ENCODE results near the gene LIX1L.
"Not testable (repeated sequence)": the region's sequence is repeated elsewhere in the genome, so short reads cannot be mapped to it uniquely, and the experiment has no call there.

The LIX1L gene

DNA sequence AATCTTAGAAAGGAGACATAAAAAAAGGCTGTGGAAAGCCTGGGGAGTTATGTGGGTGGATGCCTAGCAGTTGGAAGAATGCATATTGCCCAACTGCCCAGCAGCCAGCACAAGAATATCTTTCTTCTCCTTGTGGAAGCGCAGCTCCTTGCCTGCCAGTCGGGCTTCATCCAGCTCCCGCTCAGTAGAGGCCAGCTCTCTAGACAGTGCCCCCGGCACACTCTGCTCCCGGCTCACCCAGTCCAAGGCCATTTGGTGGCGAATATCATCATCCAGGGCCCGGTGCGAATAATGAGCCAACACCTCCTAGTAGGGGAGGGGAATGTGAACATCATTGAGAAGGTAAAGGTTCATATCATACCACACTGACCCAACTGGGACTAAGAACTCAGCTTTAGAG is 21.6 kb downstream of the LIX1L start:
- no peak for DNase-seq (ENCODE audit: low spot score)

DNA sequence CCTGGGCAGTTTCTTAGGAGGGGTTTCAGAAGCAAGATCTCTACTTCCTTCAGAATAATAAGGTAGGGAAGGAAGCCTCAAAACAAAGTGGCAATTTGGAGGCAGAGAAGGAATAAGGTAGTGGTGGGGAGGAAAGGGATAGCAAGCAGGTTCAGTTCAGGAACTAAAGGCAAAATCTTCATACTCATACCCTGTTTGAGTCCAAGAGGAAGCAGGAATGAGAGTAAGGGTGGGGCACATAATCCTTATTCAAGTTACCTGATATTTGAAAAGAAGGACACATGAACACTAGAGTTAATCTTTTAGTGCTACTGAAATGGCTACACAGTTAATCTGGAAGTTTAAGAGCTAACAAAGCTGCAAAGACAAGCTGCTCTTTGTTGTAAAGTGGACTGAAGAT is 22.1 kb downstream of the LIX1L start:
- no peak for DNase-seq (ENCODE audit: low spot score)

DNA sequence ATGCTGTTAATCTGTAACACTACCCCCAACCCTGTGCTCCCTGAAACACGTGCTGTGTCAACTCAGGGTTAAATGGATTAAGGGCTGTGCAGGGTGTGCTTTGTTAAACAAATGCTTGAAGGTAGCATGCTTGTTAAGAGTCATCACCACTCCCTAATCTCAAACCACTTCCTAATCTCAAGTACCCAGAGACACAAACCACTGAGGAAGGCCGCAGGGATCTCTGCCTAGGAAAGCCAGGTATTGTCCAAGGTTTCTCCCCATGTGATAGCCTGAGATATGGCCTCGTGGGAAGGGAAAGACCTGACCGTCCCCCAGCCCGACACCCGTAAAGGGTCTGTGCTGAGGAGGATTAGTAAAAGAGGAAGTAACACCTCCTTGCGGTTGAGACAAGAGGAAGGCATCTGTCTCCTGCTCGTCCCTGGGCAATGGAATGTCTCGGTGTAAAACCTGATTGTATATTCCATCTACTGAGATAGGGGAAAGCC is 25.3 kb downstream of the LIX1L start:
- DNase-seq (ENCODE audit: low spot score): not testable (repeated sequence)

DNA sequence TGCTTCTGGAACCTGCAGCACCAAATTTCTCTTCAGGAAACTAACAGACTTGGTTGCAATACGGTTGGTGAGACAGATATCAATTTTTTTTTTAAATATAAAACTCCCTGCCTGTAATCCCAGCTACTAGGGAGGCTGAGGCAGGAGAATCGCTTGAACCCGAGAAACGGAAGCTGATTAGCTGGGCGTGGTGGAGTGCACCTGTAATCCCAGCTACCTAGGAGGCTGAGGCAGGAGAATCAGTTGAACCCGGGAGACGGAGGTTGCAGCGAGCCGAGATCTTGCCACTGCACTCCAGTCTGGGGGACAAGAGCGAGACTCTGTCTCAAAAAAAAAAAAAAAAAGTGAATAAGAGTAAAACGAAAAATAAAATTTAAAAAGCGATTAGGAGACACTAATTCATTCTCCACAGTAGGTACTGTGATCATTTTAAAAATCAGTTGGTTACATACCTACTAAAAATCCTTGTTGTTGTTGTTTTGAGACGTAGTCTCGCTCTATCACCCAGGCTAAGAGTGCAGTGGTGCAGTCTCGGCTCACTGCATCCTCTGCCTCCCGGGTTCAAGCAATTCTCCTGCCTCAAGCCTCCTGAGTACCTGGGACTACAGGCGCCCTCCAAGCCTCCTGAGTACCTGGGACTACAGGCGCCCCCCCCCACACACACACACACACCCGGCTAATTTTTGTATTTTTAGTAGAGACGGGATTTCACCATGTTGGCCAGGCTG is 29.7 kb downstream of the LIX1L start:
- DNase-seq (ENCODE audit: low spot score): no peak

DNA sequence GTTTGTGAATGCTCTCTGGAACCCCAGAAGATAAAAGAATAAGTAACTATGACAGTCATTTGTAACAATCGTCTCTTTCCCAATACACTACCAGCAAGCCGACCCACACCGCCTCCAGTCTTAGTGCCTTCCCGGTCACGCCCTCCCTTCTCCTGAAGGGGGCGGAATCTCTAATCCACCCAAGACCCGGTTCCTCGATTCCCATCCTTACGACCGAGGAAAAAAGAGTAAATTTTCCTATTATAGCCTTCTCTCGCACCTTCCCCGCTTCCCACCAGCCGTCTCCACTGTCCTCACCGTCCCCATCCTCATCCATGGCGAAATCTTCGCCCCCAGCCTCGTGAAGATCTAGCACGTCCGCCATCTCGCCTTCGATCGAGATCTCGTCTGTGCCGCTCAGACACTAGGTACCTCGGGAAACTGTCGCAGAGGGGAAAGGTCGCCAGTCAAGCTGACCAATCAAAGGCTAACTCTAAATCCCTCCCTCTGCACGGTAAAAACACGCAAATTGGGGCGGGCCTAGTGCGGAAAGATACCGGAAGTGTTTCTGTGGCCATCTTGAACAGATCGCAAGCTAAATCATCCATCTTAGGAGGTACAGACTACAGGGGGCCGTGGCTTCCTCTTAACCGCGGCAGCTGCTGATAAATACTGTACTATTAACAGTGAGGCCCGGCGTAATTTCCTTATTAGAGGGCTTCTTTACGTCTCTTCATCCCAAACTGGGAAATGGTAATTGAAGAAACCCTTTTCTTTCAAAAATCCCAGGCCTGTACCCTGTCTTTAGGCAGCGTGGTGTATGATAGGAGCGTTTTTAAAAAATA is 30.5 kb downstream of the LIX1L start, which contains the start of gene RBM8A:
Gene RBM8A, minus strand, starts transcription at position 422 of the 824 bp plus-strand sequence. Its CDS starts 58 bp downstream, at position 364.
- peak; percentile 93 for DNase-seq (ENCODE audit: low spot score)

DNA sequence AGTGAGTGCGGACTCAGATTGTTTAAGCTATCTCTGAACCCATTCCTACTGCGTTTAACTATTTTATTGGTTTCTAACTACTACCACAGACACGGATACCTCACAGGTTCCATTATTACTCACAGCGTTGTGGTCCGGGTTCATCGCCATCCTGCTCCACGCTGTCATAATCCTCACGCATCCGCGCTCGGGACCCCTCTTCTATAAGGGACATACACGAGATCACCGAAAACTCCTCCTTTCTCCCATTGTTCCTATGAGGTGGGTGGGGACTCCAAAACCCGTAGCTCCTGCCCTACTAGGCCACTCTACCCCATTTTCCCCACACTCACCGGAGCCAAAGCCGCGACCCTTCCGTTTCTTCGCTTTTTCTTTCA is 31.1 kb downstream of the LIX1L start:
- DNase-seq (ENCODE audit: low spot score): no peak

DNA sequence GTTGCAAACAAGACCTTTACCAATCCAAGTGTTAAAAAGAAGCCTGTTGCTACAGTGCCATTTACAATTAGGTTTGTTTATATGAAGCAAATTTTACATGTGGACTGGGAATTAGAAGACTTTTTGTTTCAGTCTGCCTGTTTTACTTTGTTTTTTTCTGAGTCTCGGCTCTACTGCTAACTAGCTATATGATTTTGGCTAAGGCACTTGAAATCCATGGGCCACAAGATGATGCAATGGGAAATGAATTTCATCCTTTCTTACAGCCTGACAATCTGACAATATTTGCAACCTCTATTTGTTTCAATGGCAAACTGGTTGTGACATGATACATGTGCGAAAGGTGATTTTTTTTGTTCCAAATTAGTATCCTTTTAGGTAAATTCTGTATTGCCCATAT is 35.6 kb downstream of the LIX1L start:
- DNase-seq (ENCODE audit: low spot score): no peak

DNA sequence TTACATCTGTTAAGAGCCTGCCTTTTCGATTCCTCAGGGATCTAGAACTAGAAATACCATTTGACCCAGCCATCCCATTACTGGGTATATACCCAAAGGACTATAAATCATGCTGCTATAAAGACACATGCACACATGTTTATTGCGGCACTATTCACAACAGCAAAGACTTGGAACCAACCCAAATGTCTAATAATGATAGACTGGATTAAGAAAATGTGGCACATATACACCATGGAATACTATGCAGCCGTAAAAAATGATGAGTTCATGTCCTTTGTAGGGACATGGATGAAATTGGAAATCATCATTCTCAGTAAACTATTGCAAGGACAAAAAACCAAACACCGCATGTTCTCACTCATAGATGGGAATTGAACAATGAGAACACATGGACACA is 37.5 kb downstream of the LIX1L start:
- not testable (repeated sequence) for DNase-seq (ENCODE audit: low spot score)

DNA sequence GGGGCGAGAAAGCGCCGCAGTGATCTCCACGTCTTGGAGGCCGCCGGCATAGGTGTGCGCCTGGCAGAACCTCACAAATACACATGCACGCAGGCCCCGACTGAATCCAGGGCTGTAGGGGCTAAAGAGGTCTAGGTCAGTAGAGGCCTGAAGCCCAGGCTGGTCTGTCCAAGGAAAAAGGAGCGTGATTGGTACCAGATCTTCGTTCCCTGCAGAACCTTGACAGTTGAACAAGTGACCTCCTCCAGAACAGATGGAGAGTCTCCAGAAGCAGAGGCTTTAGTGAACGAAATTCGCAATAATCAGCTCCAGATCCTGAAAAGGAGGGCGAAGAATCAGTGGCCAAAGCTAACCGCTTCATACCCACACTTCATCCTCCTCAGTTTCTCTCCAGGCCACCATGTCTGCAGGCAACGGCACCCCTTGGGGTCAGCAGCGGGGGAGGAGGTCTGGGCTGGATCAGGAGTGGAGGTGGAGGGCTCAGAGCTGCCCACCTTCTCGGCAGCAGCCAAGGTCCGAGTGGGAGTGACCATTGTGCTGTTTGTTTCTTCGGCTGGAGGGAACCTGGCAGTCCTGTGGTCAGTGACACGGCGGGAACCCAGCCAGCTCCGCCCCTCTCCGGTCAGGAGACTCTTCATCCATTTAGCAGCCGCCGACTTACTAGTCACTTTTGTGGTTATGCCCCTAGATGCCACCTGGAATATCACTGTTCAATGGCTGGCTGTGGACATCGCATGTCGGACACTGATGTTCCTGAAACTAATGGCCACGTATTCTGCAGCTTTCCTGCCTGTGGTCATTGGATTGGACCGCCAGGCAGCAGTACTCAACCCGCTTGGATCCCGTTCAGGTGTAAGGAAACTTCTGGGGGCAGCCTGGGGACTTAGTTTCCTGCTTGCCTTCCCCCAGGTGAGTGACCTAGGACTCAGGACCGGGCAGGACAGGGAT is 38.6 kb downstream of the LIX1L start:
- peak; percentile 89 for DNase-seq (ENCODE audit: low spot score)

DNA sequence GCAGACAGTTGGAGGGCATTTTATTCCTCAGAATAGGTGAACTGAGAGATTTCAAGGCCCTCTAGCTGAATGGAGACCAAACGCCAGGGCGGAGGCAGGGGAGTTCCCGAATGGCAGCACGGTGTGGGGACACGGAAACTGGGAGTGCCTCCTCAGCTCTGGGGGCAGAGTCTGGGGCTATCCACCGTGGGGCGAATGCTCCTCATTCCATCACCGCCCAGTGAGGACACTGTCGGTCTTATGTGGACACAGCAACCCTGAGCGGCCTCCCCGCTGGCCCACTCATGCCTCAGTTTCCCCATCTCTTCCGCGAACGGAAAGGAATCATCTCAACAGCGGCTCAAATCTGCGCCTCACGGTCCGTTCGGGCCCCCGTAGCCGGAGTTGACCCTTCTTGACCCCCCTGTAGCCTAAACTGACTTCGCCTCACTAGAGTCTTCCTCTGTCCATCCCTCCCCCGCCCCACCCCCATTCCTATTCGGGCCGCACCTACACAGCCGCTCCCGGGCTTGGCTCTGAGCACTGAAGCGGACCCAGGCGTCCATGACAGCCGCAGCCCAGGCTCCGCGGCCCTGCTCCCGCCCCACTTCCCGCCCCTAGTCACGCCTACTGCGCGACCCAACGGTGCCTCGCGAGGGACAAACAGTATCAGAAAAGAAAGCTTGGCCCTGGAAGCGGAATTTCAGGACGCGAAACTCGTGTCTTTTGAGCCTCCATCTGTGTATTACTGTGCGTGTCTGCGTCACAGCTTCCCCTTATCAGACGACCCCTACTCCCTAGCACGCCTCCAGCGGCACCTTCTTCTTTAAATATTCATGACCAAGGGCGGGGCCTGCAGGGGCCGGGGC is 39.4 kb downstream of the LIX1L start, which contains the start of gene PEX11B:
Gene PEX11B, minus strand, starts transcription at position 574 of the 848 bp plus-strand sequence. Its CDS starts 29 bp downstream, at position 545.
- DNase-seq (ENCODE audit: low spot score): peak; percentile 96

DNA sequence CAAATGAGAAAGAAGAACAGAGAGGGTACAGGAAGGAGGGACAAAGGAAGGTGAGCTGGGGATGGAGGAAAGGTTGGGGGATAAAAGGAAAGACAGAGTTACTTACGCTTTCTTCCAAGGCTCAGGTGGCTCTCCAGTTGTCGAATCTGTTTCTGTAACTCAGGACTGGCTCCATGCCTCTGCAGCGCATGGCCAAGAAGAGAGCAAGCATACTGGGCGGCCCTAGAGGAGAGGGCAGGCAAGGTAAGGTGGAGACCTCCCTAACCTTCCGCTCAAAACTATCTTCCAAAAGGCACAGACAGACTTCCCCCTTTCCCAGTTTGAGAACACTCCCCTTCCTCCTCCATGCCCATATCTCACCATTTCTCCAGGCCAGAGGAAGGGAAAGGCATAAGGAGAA is 40.2 kb downstream of the LIX1L start:
- no peak for DNase-seq (ENCODE audit: low spot score)

DNA sequence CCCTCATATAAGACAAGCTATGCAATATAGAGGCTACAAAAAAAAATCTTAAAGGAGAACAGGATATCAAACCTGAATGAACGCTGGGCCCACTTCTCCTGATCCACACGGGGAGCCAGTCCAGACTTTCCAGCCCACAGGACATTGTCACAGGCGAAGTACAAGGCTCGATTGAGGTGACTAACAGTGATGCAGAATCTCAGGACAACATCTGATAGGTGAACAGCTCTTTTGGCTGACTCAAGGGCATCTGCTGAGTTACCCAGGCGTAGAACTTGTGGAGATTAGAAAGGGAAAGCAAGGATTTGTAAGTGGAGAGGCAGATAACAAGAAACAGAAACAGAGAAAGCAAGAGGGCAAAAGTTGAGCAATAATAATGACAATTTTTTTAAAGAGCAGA is 41.1 kb downstream of the LIX1L start:
- no peak for DNase-seq (ENCODE audit: low spot score)

DNA sequence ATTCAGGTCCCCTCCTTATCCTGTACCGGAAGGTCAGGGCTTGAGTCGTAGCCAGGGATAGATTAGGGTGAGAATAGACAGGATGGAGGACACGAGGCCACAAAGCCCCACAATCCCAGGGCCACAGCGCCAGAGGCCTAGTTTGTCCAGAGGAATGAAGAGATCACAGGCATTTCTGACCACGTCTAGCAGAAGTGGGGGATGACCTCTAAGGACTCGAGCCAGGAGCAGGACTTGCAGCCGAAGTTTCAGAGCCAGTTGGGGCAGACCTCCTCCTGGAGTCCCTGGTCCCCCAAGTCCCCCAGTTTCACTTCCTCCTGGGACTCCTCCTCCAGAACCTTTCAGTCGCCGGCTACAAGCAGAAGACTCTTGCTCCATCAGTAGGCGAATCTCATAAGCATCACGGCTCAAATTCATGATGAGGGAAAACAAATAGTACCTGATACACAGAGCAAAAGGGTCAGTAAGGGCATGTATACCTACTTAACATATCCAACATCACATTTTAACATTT is 45.6 kb downstream of the LIX1L start:
- no peak for DNase-seq (ENCODE audit: low spot score)

DNA sequence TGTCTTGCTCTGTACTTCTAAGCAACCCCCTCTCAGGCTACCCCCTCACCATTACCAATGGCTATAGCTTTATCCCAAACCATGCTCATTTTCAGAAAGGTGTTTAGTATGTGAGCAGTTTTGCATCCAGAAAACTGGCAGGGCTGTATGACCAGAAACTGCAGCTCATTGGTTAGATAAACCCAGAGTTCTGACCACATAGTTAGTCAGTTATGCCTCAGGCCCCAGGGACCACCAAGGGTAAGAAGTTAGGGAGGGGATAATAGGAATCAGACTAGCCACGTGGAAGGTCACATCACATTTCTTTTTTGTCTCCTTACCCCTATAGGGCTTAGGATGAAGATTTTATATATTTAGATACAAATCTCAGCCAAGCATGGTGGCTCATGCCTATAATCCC is 49.2 kb downstream of the LIX1L start:
- peak; percentile 52 for DNase-seq (ENCODE audit: low spot score)

DNA sequence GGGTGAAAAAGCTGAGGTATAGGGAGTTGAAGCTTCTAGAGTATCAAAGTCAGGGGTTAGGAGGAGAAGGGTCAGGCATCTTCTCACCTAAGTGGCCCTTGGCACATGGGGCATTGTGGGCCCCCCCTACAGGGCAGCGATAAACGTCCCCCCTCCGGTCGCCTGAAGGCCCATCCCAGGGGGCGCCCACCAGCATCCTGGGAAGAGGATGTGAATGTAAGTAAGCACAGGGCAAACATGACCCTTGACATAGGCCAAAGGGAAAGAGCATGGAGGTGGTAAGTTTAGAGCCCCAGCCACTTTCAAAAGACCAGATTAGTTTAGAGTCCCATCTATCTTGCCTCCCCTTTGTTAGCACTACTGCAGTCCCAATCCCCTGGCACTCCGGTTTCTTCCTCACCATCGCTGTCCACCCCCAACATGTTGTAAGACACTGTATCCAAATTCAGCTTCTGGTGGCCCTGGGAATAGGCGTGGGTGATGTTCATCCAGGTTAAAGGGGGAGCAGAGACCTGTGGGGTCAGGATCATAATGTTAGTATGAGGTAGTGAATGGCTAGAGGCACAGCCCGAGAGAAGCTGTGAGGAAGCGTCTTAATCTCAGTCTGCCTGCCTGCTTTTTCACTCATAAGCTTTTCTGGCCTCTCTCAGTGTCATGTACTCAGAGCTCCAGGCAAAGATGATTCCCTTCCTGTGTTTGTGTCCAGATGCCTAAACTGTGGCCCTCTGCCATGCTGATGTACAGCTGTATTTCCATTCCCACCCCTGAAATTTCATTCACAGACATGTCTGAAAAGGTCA is 50.7 kb downstream of the LIX1L start:
- DNase-seq (ENCODE audit: low spot score): no peak

DNA sequence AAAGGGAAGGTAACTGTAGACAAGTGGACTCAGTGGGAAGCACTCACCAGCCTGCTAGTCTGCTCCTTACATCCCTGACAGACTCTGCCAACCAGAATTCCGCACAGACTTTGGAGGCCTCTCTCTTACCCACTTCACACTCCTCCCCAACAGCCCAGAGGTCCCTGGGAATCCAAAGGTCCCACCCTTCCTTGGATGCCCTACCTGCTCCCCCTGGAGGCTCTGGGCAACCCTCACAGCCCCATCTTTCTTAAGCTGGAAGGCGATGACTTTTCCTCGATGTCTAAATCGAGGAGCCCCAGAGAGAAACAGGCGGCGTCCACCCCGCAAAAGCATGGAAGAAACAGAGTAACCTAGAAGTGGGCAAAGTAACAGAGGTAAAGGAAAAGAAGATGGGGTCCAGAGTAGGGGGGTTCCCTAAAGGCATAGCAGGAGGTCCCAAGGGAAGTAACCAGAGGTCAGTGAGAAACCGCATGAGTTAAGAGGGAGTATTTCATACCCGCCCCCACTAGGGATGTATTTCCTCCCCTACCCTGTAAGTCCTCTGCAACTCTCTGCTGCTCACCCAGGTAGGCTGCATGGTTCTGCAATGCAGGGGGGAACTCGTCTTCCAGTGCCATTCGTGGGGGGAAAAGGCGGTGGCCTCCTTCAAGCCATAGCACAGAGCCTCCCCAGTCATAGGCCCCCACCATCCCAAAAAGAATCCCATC is 56.4 kb downstream of the LIX1L start:
- no peak for DNase-seq (ENCODE audit: low spot score)

DNA sequence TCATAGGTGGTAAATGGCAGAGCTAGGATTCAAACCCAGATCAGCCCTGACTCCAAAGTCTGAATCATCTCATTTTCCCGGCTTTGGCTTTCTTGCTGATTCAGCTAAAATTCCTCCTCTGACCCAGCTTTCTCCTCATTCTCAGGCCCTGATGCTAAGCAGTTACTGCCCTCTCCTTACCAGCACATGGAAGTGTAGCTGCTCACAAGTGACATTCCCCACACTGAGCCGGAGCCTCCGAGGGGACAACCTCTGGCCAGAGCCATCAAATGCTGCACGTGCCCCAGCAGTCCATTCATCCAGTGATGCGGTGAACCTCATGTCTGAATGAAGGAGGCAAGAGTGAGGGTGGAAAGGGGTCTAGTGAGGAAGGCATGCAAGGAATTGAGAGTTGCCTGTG is 59.1 kb downstream of the LIX1L start:
- no peak for DNase-seq (ENCODE audit: low spot score)

DNA sequence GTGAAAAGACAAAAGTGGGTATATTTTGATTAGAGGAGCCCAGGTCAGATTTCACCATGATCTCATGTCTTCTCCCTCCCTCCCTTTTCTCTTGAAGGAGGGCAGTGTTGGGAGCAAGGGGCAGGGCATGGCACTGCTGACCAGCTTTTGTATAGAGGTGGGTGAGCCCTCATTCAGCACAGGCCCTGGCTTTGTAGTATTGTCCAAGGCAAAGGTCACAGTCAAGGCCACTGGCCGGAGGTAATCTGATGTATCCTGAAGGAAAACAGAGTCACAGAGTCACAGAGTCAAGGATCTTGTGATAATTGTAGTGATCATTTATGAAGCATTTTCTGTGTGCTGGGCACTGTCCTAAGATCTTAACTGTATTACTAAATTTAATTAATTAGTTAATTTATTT is 59.8 kb downstream of the LIX1L start:
- no peak for DNase-seq (ENCODE audit: low spot score)

DNA sequence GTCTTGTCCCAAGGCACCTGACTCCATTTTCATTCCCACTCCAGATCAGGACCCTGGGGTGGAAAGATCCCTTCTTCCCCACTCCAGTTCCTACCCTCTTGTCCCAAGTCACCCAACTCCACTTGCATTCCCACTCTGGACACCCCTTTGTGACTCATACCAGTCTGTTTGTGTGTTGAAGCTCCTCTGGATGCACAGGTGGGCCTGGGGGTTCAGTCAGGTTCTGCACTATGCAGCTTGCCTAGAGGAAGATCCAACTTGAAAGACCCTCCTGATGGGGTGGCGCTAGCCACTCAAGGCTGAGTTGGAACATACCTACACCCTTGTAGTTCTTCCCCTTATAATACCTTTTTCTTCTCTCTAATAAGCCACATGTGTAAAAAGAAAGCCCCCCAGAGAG is 62.3 kb downstream of the LIX1L start:
- no peak for DNase-seq (ENCODE audit: low spot score)
